ENCODE results near the gene MNT.

The MNT gene

DNA sequence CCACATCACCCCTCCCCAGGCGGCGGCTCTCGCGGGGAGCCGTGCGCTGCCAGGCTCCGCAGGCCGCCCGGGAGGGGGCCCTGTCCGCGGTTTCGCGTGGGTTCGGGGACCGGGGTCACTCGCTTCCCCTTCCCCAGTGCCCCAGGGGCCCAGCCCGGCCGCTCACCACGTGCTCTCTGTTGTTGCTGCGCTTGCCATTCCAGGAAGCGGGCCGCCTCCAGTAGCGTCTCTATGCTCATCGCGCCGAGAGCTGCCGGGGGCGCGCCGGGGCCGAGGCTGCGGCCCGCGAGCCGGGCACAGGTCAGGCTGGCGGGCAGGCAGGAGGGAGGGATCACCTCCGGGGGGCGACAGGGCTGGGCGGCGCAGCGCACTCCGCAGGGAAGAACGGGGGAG, 390 bp downstream of the MNT start:
- H3K36me3 Mint-ChIP-seq (ENCODE audit: low read depth), result no peaks in the 10 kb centered on the region
- H3K27ac Mint-ChIP-seq, result peak overlapping the region; percentile 98 to 99 (median 98)
- TF ChIP-seq, protein P1, sequence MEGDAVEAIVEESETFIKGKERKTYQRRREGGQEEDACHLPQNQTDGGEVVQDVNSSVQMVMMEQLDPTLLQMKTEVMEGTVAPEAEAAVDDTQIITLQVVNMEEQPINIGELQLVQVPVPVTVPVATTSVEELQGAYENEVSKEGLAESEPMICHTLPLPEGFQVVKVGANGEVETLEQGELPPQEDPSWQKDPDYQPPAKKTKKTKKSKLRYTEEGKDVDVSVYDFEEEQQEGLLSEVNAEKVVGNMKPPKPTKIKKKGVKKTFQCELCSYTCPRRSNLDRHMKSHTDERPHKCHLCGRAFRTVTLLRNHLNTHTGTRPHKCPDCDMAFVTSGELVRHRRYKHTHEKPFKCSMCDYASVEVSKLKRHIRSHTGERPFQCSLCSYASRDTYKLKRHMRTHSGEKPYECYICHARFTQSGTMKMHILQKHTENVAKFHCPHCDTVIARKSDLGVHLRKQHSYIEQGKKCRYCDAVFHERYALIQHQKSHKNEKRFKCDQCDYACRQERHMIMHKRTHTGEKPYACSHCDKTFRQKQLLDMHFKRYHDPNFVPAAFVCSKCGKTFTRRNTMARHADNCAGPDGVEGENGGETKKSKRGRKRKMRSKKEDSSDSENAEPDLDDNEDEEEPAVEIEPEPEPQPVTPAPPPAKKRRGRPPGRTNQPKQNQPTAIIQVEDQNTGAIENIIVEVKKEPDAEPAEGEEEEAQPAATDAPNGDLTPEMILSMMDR (IDR thresholded peaks at IDR 0.05; ENCODE audit: unreplicated experiment in 3 of 3), result no peak
- peaks cover 40% of the 10 kb centered on the region for H3K4me1 Mint-ChIP-seq
- no peaks in the 10 kb centered on the region for H3K9me3 Mint-ChIP-seq
- peaks cover 4% of the 10 kb centered on the region for H3K27me3 Mint-ChIP-seq (ENCODE audit: low read depth)
- H3K4me3 Mint-ChIP-seq, result peak overlapping the region; percentile 89 to 99 (median 99)

DNA sequence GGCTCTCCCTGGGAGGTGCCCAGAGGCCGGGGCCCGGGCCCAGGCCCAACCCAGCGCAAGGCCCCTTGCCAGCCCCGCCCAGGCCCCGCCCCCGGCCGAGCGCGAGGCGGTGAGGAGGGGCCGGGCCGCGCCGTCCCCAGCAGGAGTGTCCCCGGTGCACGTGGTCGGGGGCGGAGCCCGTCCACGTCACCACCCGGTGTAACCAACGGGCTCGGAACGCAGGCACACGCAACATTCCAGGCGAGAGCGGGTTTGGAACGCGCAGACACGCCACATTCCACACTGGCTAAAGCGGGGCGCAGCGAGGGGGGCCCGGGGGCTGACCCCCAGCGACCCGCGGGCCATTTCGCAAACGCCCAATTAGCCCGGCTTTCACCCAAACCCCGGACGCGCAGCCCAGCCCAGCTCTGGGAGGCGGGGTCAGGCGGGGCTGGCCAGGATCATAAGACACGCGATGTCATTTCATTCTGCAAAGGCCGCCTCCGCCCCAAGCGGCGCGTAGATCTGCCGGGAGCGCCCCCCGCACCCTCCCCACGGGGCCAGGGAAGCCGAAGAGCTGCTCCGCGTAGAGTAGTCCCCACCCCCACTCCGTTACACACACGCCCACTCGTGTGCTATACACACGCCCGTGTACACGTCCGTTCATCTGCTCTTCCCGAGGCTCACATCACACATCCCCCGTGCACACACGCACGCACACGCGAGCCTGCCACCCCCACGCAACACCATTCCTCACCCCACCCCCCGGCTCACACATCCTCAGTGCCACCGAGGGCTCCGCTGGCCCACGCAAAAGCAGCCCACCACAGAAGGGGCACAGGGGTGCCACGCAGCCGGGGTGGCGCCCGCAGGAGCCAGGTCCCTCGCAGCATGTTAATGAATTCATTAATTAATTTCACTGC, 1.0 kb downstream of the MNT start:
- TF ChIP-seq, protein P1 (IDR thresholded peaks at IDR 0.05; ENCODE audit: unreplicated experiment in 3 of 3), result no peak
- H3K4me3 Mint-ChIP-seq, result peak overlapping the region; percentile 89 to 99 (median 99)
- H3K4me1 Mint-ChIP-seq, result peaks cover 34% of the 10 kb centered on the region
- no peaks in the 10 kb centered on the region for H3K36me3 Mint-ChIP-seq (ENCODE audit: low read depth)
- H3K9me3 Mint-ChIP-seq, result no peaks in the 10 kb centered on the region
- H3K27ac Mint-ChIP-seq, result peak overlapping the region; percentile 95 to 99 (median 98)
- peaks cover 4% of the 10 kb centered on the region for H3K27me3 Mint-ChIP-seq (ENCODE audit: low read depth)

DNA sequence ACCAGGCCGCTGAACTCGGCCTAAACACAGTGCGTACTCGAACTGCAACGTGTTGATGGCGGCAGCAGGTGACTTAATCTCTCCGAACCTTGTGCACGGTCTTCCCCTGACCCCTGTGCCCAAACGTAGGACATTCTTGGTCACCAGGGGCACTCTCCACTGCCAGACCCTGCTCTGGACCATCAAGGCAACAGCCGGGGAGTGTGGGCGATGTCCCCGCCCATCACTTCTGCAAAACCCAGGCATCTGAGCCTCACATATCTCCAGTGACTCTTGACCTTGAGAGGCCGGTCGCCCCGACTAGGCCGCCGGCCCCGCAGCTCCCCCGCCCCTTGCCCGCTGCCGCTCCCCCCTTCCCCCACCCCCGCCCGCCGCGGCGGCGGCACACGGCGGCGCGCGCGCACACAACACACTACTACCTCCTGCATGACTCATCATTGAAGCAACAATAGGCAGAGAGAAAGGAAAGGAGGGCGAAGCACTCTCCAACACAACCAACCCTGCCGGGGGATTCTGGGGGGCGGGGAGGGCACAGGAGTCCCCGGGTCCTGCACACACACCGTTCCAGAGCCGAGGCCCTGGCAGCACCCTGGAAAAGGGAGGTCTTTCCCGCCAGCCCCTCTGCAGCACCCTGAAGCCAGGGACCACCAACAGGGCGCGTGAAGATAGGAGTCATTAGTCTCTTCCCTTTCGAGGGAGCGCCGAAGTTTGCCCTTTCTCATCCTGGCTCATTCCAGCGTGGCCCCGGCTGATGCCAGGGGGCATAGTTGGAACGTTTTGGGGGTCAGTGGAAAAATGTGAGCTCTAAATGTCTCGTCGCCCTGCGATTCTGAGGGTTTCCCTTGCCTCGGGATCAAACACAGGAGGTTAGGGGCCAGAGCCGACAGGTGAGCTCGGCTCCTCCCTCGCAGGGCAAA, 1.9 kb downstream of the MNT start:
- Mint-ChIP-seq H3K36me3 (ENCODE audit: low read depth) (no peaks in the 10 kb centered on the region), H3K9me3 (no peaks in the 10 kb centered on the region), H3K27ac (peak overlapping the region; percentile 95 to 99 (median 98)), H3K4me3 (peak overlapping the region; percentile 89 to 99 (median 99)), H3K27me3 (ENCODE audit: low read depth) (peaks cover 4% of the 10 kb centered on the region), H3K4me1 (peaks cover 39% of the 10 kb centered on the region)
- TF ChIP-seq, protein P1 (IDR thresholded peaks at IDR 0.05; ENCODE audit: unreplicated experiment in 3 of 3), result no peak

DNA sequence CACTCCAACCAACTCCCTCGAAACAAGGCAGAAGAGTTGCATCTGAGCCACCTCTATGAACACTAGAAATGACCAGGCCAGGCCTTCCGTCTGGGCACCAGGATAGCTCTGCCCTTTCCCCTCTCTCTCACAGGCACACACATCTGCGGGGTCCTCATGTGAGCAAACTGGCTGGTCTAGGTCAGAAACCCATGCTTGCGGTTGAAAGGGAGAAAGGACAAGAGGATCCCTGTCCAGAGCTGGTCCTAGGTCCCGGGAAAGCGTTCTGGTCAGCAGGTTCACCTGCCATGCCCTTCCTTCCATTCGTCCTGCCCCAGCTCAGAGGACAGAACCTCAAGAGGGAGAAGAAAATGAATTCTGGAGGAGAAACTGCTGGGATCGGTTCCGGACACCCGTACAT, 2.7 kb downstream of the MNT start:
- no peaks in the 10 kb centered on the region for H3K9me3 Mint-ChIP-seq
- peaks cover 4% of the 10 kb centered on the region for H3K27me3 Mint-ChIP-seq (ENCODE audit: low read depth)
- H3K4me3 Mint-ChIP-seq, result peak overlapping the region; percentile 89 to 99 (median 99)
- peaks cover 39% of the 10 kb centered on the region for H3K4me1 Mint-ChIP-seq
- TF ChIP-seq, protein P1 (IDR thresholded peaks at IDR 0.05; ENCODE audit: unreplicated experiment in 3 of 3), result no peak
- H3K36me3 Mint-ChIP-seq (ENCODE audit: low read depth), result no peaks in the 10 kb centered on the region
- H3K27ac Mint-ChIP-seq, result peak overlapping the region; percentile 95 to 99 (median 98)

DNA sequence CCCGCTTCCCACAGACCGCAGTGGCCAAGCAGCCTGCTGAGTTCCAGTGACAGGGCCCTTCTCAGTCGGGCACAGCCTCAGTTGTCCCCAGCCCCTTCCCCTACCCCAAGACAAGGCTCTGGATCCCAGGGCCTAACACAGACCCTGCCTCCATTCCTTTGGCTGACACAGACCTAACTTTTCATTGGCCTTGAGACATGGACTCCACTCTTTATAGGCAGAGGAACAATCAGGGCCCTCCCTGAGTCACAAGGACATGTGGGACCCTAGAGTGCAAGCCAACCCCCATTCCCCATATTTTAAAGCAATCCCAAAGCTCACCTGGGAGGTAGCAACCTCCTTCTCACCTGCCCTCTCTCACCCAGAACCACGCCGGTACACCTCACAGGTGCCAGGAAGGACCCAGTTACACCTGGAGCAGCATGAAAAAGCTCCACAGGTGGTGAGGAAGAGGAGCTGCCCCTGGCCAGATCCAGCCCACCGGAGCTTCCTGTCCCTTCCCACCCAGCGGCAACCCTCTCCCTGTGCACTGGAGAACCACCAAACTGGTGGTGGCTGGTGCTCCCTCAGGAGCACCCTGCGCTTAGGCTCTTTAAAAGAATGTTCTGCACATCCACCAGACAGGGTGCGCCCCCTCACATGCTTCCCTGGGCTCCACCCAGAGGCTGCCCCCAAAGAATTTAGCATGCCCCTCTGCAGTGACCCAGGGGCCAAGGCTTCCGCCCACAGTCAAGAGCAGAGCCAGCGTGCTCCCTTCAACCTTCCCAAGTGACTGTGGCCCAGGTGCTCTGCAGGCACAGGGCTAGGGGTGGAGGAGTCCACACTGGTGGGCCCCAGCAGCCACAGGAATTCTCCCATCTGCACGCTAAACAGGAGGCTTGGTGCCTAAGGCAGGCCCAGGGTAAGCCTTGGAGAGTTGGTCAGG, 3.4 kb downstream of the MNT start:
- no peaks in the 10 kb centered on the region for H3K9me3 Mint-ChIP-seq
- TF ChIP-seq, protein P1 (IDR thresholded peaks at IDR 0.05; ENCODE audit: unreplicated experiment in 3 of 3), result no peak
- peaks cover 4% of the 10 kb centered on the region for H3K27me3 Mint-ChIP-seq (ENCODE audit: low read depth)
- peak overlapping the region; percentile 95 to 99 (median 98) for H3K27ac Mint-ChIP-seq
- H3K36me3 Mint-ChIP-seq (ENCODE audit: low read depth), result no peaks in the 10 kb centered on the region
- peaks cover 40% of the 10 kb centered on the region for H3K4me1 Mint-ChIP-seq
- peak overlapping the region; percentile 89 to 99 (median 99) for H3K4me3 Mint-ChIP-seq

Data from nephron (organoid).